Rectal smooth muscle tissue (tissue), 1 donor: ENCODE data around the gene GALNT9.

Source experiments
- H3K27ac ChIP-seq: one replicate; pipeline ENCODE4 v1.7.0; 2013; ENCODE audit warnings: low read depth, low read length, inconsistent platforms
- H3K27me3 ChIP-seq: one replicate; pipeline ENCODE4 v1.7.0; 2013; ENCODE audit warnings: low read length; ENCODE audit not compliant: control insufficient read depth, insufficient read depth
- H3K36me3 ChIP-seq: one replicate; pipeline ENCODE4 v1.7.0; 2013; ENCODE audit warnings: low read length; ENCODE audit not compliant: control insufficient read depth, insufficient read depth
- H3K4me1 ChIP-seq: one replicate; pipeline ENCODE4 v1.7.0; 2013; ENCODE audit warnings: low read length; ENCODE audit not compliant: control insufficient read depth, insufficient read depth
- H3K4me3 ChIP-seq: one replicate; pipeline ENCODE4 v1.7.0; 2013; ENCODE audit warnings: low read length
- H3K9ac ChIP-seq: one replicate; pipeline ENCODE4 v1.7.0; 2013; ENCODE audit warnings: low read length

The GALNT9 gene

GRCh38 chr12:132217800-132218526 lies 111.4 kb downstream of the GALNT9 start:
- Histone ChIP-seq H3K4me3 (no peak overlapping the region), H3K9ac (no peak overlapping the region), H3K27ac (no peak overlapping the region), H3K36me3 (no peaks in the 10 kb centered on the region), H3K27me3 (no peaks in the 10 kb centered on the region), H3K4me1 (no peaks in the 10 kb centered on the region)

- no peak overlapping the region for H3K9ac ChIP-seq
- no peaks in the 10 kb centered on the region for H3K4me1 ChIP-seq
- no peaks in the 10 kb centered on the region for H3K36me3 ChIP-seq
- H3K27ac ChIP-seq, result no peak overlapping the region
- no peak overlapping the region for H3K4me3 ChIP-seq
- no peaks in the 10 kb centered on the region for H3K27me3 ChIP-seq
Measured at GRCh38 chr12:132217371-132217770, 112.0 kb downstream of the GALNT9 start.

- Histone ChIP-seq H3K4me1 (no peaks in the 10 kb centered on the region), H3K4me3 (no peak overlapping the region), H3K9ac (no peak overlapping the region), H3K36me3 (no peaks in the 10 kb centered on the region), H3K27ac (no peak overlapping the region), H3K27me3 (no peaks in the 10 kb centered on the region)
Measured at GRCh38 chr12:132216354-132216987, 112.9 kb downstream of the GALNT9 start.

- H3K27me3 ChIP-seq, result no peaks in the 10 kb centered on the region
- H3K4me1 ChIP-seq, result no peaks in the 10 kb centered on the region
- no peak overlapping the region for H3K9ac ChIP-seq
- H3K36me3 ChIP-seq, result no peaks in the 10 kb centered on the region
- no peak overlapping the region for H3K4me3 ChIP-seq
- H3K27ac ChIP-seq, result no peak overlapping the region
Measured at GRCh38 chr12:132215299-132215989, 113.9 kb downstream of the GALNT9 start.

GRCh38 chr12:132214891-132215290 lies 114.5 kb downstream of the GALNT9 start:
- Histone ChIP-seq H3K4me3 (no peak overlapping the region), H3K27me3 (no peaks in the 10 kb centered on the region), H3K36me3 (no peaks in the 10 kb centered on the region), H3K4me1 (no peaks in the 10 kb centered on the region), H3K27ac (no peak overlapping the region), H3K9ac (no peak overlapping the region)

GRCh38 chr12:132214161-132214476 lies 115.3 kb downstream of the GALNT9 start:
- Histone ChIP-seq H3K27me3 (no peaks in the 10 kb centered on the region), H3K27ac (no peak overlapping the region), H3K4me3 (no peak overlapping the region), H3K9ac (no peak overlapping the region), H3K36me3 (no peaks in the 10 kb centered on the region), H3K4me1 (no peaks in the 10 kb centered on the region)

- H3K27ac ChIP-seq, result no peak overlapping the region
- no peaks in the 10 kb centered on the region for H3K4me1 ChIP-seq
- no peaks in the 10 kb centered on the region for H3K27me3 ChIP-seq
- H3K36me3 ChIP-seq, result no peaks in the 10 kb centered on the region
- no peak overlapping the region for H3K9ac ChIP-seq
- no peak overlapping the region for H3K4me3 ChIP-seq
Measured at GRCh38 chr12:132213359-132214160, 115.8 kb downstream of the GALNT9 start.

- H3K4me1 ChIP-seq, result no peaks in the 10 kb centered on the region
- H3K4me3 ChIP-seq, result no peak overlapping the region
- H3K36me3 ChIP-seq, result no peaks in the 10 kb centered on the region
- no peak overlapping the region for H3K27ac ChIP-seq
- H3K9ac ChIP-seq, result no peak overlapping the region
- no peaks in the 10 kb centered on the region for H3K27me3 ChIP-seq
Measured at GRCh38 chr12:132211816-132212215, 117.6 kb downstream of the GALNT9 start.

GRCh38 chr12:132211326-132211725 lies 118.1 kb downstream of the GALNT9 start:
- H3K27me3 ChIP-seq, result peaks cover 2% of the 10 kb centered on the region
- no peaks in the 10 kb centered on the region for H3K36me3 ChIP-seq
- no peak overlapping the region for H3K27ac ChIP-seq
- no peaks in the 10 kb centered on the region for H3K4me1 ChIP-seq
- no peak overlapping the region for H3K9ac ChIP-seq
- H3K4me3 ChIP-seq, result no peak overlapping the region

GRCh38 chr12:132210223-132211055 lies 119.0 kb downstream of the GALNT9 start:
- H3K27me3 ChIP-seq, result peaks cover 7% of the 10 kb centered on the region

GRCh38 chr12:132209619-132210222 lies 119.7 kb downstream of the GALNT9 start:
- Histone ChIP-seq H3K27me3 (peaks cover 15% of the 10 kb centered on the region), H3K9ac (no peak overlapping the region), H3K4me3 (no peak overlapping the region), H3K27ac (no peak overlapping the region), H3K4me1 (peaks cover 2% of the 10 kb centered on the region), H3K36me3 (no peaks in the 10 kb centered on the region)

More at GRCh38 chr12:132210223-132211055, 119.0 kb downstream of the GALNT9 start:
- H3K4me3 ChIP-seq, result no peak overlapping the region
- no peak overlapping the region for H3K9ac ChIP-seq
- H3K4me1 ChIP-seq, result peaks cover 2% of the 10 kb centered on the region
- no peak overlapping the region for H3K27ac ChIP-seq
- H3K36me3 ChIP-seq, result no peaks in the 10 kb centered on the region
